K562 (cell line): ENCODE results near the gene RADX. TPM values are rescaled to one million over a fixed set of nuclear protein-coding genes. Genes with fewer than 3 reads are reported as not detected.

ENCODE experiments used
- ATAC-seq: fragments of 200-7000 bp; cut with Tn5 transposase; 3 replicates; pipeline ENCODE4 v1.9.1; 2020; ENCODE audit warnings: moderate library complexity
- BruUV-seq: library from RNA; stranded (reverse); fragments of 400-500 nt; replicated peaks from 2 replicates; lab custom pipeline; 2021; lab: Mats Ljungman, UMichigan
- CTCF ChIA-PET: fragments of 300-600 bp; formaldehyde crosslinking; extraction: SDS; loops from one replicate; lab custom pipeline; 2021; ENCODE audit warnings: low intra/inter-chr PET ratio; lab: Yijun Ruan, JAX
- POLR2A ChIA-PET: fragments of 300-600, 350-650 bp; sonication (Branson Sonifier 250); formaldehyde crosslinking; extraction: SDS; loops from one replicate; lab custom pipeline; 2021; ENCODE audit warnings: antibody characterized with exemption, inconsistent platforms; lab: Yijun Ruan, JAX
- DNase-seq, 4 experiments: peaks; one replicate each; pipeline versions ENCODE4 v3.0.0 to v3.0.0-alpha.2; 2011 to 2018; ENCODE audit warnings: low spot score in 3 of 4, mixed read lengths in 3 of 4; ENCODE audit errors: extremely low read depth in 1 of 4
- FAIRE-seq: peaks from 2 replicates; lab custom pipeline; 2011; peaks lifted over from hg19 to GRCh38; lab: Jason Lieb, UNC
- H2AFZ ChIP-seq: 2 replicates; pipeline ENCODE4 v1.6.0; 2011; ENCODE audit warnings: low read depth, low read length, control low read depth, inconsistent platforms
- H3K27ac ChIP-seq: fragments of 200-600 bp; 3 replicates; pipeline ENCODE4 v1.8.0; 2011; ENCODE audit warnings: low read depth, mild to moderate bottlenecking, control low read depth, inconsistent platforms, low read length, moderate library complexity, mixed read lengths; ENCODE audit errors: extremely low read depth
- H3K27me3 ChIP-seq, 2 experiments: fragments of 300-600 bp in 1 of 2; 2 replicates in 1 of 2; 3 replicates in 1 of 2; pipeline versions ENCODE4 v1.6.0 to v1.8.0; 2011; ENCODE audit warnings: inconsistent platforms in 2 of 2, low read length in 2 of 2, mild to moderate bottlenecking in 1 of 2, mixed read lengths in 1 of 2, moderate library complexity in 1 of 2; ENCODE audit not compliant: control insufficient read depth in 2 of 2, insufficient read depth in 2 of 2
- H3K36me3 ChIP-seq: fragments of 300-600 bp; 3 replicates; pipeline ENCODE4 v1.8.0; 2011; ENCODE audit warnings: mild to moderate bottlenecking, low read length, inconsistent platforms; ENCODE audit not compliant: control insufficient read depth, insufficient read depth
- H3K4me1 ChIP-seq, 2 experiments: fragments of 200-600 bp in 1 of 2; replicated peaks in 1 of 2; 2 replicates in 1 of 2; 3 replicates in 1 of 2; pipeline versions ENCODE4 v1.5.1 to v1.8.0; 2011; ENCODE audit warnings: inconsistent platforms in 2 of 2, low read length in 2 of 2, mild to moderate bottlenecking in 1 of 2, mixed read lengths in 1 of 2, moderate library complexity in 1 of 2; ENCODE audit not compliant: control insufficient read depth in 2 of 2, insufficient read depth in 2 of 2
- H3K4me2 ChIP-seq: 2 replicates; pipeline ENCODE4 v1.6.1; 2011; ENCODE audit warnings: low read length, control low read depth, inconsistent platforms, mixed read lengths; ENCODE audit not compliant: insufficient read depth
- H3K4me3 ChIP-seq: fragments of 200-600 bp; sonication (generic), shearing (Covaris generic); 2 replicates; pipeline ENCODE4 v1.5.1; 2016; ENCODE audit warnings: control low read depth, inconsistent platforms
- H3K79me2 ChIP-seq: fragments of 200-600 bp; 3 replicates; pipeline ENCODE4 v1.8.0; 2011; ENCODE audit warnings: low read length, inconsistent platforms; ENCODE audit not compliant: control insufficient read depth, insufficient read depth
- H3K9ac ChIP-seq, 2 experiments: 2 replicates each; pipeline versions ENCODE4 v1.6.0 to v1.6.1; 2011; ENCODE audit warnings: low read depth in 2 of 2, low read length in 2 of 2, control low read depth in 1 of 2, inconsistent platforms in 1 of 2, mild to moderate bottlenecking in 1 of 2, mixed read lengths in 1 of 2; ENCODE audit not compliant: insufficient read depth in 1 of 2
- H3K9me1 ChIP-seq: one replicate; pipeline ENCODE4 v1.6.0; 2011; ENCODE audit warnings: inconsistent platforms, mild to moderate bottlenecking, low read length, moderate library complexity; ENCODE audit not compliant: control insufficient read depth, insufficient read depth
- H3K9me3 ChIP-seq: replicated peaks from 2 replicates; pipeline ENCODE4 v1.5.1; 2011; ENCODE audit warnings: low read depth, low read length, inconsistent platforms; ENCODE audit not compliant: control insufficient read depth, insufficient read depth
- H4K20me1 ChIP-seq: replicated peaks from 2 replicates; pipeline ENCODE4 v1.6.1; 2011; ENCODE audit warnings: low read length, inconsistent platforms, mixed read lengths; ENCODE audit not compliant: control insufficient read depth, insufficient read depth
- CHD7 ChIP-seq: fragments of 200-600 bp; sonication (generic); IDR thresholded peaks from one replicate; pipeline ENCODE4 v1.6.1; 2012; ENCODE audit warnings: mild to moderate bottlenecking, low read depth, low read length, inconsistent platforms
- ZNF57 ChIP-seq: fragments of 450-650 bp; formaldehyde crosslinking; IDR thresholded peaks from 2 replicates; pipeline ENCODE4 v1.4.0; 2020; ENCODE audit warnings: mild to moderate bottlenecking, moderate library complexity
- ZNF717 ChIP-seq: fragments of 250-450 bp; sonication (Bioruptor Pico); IDR thresholded peaks from 2 replicates; pipeline ENCODE4 v1.5.0; 2021
- WGBS: fragments of 100-300 bp; shearing (Covaris generic); methylation state at CpG from one replicate; pipeline ENCODE4 v1.1.6; 2016; ENCODE audit warnings: low coverage, mixed read lengths; ENCODE audit not compliant: insufficient coverage; ENCODE audit errors: missing lambda C conversion rate; 5-methylcytosine and 5-hydroxymethylcytosine counted together
- in situ Hi-C: fragments of 300-500 bp; cut with MboI; formaldehyde crosslinking; loops from 4 replicates; pipeline ENCODE4 v1.15.0; 2018; ENCODE audit warnings: inconsistent platforms, mixed read lengths
- intact Hi-C: fragments of 100-400 bp; cut with micrococcal nuclease; formaldehyde crosslinking; loops from 2 replicates; pipeline ENCODE4 v1.14.2; 2022
- polyA plus RNA-seq, 8 experiments: library from polyadenylated mRNA; depleted of rRNA in 4 of 8; stranded (reverse) in 5 of 8; unstranded in 3 of 8; fragments of >200 nt; fragmentation: Nextera tagmentation in 2 of 8; fragmentation: Illumina TruSeq in 1 of 8; extraction: Ambion mirVana in 2 of 8; extraction: Trizol in 1 of 8; gene quantifications; 2 replicates each; pipeline versions ENCODE4 v1.2.1 to v1.2.3, GENCODE V29; 2011 to 2014; ENCODE audit warnings: inconsistent platforms in 1 of 8, missing spikeins in 1 of 8
- total RNA-seq, 7 experiments: library from RNA; depleted of rRNA in 6 of 7; stranded (reverse); fragments of >200 nt in 6 of 7; fragmentation: Illumina TruSeq in 2 of 7; extraction: Trizol in 2 of 7; gene quantifications; 2 replicates each; pipeline versions ENCODE4 v1.2.1 to v1.2.3, GENCODE V29; 2011 to 2021; ENCODE audit warnings: low replicate concordance in 1 of 7

RADX gene
- total and polyA plus RNA-seq, 9 of the 15 experiments (the other 6 are each of a cell fraction or from before 2014, with no cell fraction given): 0.03 to 0.40 (median 0.12) TPM; not detected in 1

GRCh38 chrX:106615041-106615440, 3.3 kb downstream of the RADX start:
- POLR2A ChIA-PET: no interaction called here

More at GRCh38 chrX:106615041-106615440, 3.3 kb downstream of the RADX start:
- H3K9me1 ChIP-seq: no peaks in the 10 kb centered on the region
- in situ Hi-C loops: no loop called here
- no peaks in the 10 kb centered on the region for H3K36me3 ChIP-seq
- no peak overlapping the region for H3K27ac ChIP-seq
- CTCF ChIA-PET: no interaction called here
- WGBS: 0% methylated on average over 7 of the region's 7 CpGs
- no TSS peak for BruUV-seq
- no peak overlapping the region for H3K4me3 ChIP-seq
- H3K27me3 ChIP-seq: no peaks in the 10 kb centered on the region
- no peak for ATAC-seq
- TF ChIP-seq ZNF717 (CRISPR knock-in tag): no peak
- no peak for TF ChIP-seq CHD7
- no peak for TF ChIP-seq ZNF57 (CRISPR knock-in tag)
- H4K20me1 ChIP-seq: no peaks in the 10 kb centered on the region
- no peaks in the 10 kb centered on the region for H3K9me3 ChIP-seq
- H3K4me1 ChIP-seq: peaks cover 0 to 3% of the 10 kb centered on the region in 2 experiments; a peak in 1 of 5 replicates
- H3K79me2 ChIP-seq: no peaks in the 10 kb centered on the region
- intact Hi-C loops: no loop called here
- no peak overlapping the region for H2AFZ ChIP-seq
- no peak overlapping the region for H3K4me2 ChIP-seq
- DNase-seq: no peak
- no peak overlapping the region for H3K9ac ChIP-seq
- no peak for FAIRE-seq
